HG03175 (cell line): ENCODE measurements around the gene LHFPL2.

Source experiments
- ATAC-seq: cut with Tn5 transposase; IDR thresholded peaks from one replicate; pipeline ENCODE4 v1.9.1; 2021; ENCODE audit warnings: mild to moderate bottlenecking, moderate library complexity; ENCODE audit not compliant: unreplicated experiment

Gene LHFPL2

DNA sequence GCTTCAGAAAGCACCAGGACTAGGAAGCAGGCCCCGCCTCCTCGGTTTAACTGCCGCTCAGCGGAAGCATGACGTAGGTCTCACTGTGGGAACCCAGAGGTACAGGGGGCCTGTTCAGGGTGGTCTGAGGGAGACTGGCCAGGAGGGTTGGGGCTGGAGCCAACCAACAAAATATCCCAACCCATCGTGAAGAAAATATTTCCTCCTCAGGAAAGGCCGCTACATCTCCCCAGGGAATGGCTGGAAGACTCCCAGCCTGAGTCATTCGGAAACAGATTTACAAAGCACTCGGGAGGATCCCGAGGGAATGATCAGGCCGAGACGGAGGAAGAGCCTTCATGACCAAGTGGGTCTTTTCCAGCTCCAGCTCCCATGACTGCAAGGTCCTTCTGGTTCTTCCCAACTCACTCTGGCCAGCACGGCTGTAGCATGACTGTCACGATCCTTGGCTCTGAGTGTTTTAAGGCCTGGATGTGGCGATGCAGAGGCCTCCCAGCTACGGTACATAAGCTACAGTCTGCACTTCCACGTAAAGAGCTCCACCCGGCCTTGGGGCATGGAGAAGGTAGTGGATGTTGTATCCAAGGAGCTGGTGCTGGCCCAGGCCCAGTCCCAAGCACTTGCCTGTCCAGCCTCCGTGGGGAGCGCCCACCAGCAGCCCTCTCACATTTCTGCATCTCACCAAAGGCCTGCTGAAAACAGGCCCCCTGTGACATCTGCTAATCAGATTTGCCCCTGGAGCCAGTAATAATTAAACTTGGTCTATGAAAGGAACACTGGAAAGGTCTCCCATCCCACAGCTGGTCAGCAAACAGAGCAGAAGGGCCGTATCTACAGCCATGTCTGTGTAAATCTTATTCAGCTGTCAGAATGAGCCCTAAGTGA is 100.6 kb downstream of the LHFPL2 start:
- no peak for ATAC-seq

DNA sequence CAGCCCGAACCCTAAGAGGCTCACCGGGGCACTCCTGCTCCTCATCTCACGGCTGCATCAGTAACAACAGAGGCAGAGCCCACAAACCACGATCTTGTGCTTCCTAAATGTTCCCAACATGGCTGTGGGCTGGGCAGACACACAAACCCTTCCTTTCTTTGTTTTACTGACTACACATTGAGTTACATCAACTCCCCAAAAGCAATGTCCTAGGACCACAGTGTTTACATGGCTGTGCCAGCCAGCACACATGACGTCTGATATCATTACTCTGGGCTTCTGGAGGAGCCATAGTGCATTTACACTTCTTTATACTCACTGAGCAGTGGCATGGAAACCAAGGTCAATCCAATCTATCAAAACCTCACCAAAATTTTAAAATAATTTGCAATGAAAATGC is 101.4 kb downstream of the LHFPL2 start:
- no peak for ATAC-seq

DNA sequence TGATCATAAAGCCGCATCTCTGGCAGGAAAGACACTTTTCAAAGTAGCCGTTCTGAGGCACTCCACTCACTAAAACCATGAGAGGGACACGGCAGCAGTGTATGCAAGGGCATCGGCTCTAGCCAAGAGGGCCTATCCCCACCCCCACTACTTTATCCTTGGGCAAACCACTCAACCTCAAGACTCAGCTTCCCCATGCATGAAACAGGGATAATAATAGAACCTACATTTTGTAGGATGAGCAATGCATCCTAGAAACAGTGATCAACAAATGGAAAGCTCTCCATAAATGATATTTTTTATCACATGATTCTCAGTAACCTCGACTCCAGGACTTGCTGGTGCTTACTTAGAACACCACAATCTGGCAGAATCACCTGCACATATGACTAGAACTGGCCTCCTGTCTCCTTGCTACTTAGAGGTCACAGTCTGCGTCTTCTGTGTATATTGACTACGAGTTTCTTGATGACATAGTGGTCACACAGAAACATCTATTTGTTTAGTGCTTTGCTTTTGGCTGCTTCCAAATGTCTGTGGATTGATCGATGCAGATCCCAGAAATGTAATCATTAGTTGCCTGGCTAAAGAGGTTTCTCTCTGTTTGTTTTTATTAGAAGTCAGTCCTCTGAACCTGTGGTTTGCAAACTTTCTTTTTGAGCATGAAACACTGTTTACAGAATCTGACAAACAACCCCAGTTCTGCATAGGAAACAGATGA is 102.1 kb downstream of the LHFPL2 start:
- ATAC-seq, result no peak

DNA sequence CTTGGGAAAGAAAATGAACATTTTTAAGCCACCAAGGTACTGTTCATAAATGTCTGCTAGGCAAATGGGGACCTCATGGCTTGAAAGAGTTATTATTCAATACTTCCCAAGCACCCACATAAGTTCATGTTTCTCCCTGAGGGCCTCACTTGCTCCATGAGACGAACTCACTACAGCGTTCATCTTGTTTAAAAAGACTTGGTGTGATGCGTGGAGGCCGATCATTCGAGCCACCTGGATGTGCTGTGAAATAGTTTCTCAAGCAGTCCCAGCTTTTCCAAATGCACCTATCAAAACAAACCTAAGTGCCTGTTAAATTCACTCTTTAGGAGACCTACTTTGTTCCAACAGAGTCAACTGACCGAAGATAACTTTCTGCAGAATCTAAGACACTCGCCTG is 103.2 kb downstream of the LHFPL2 start:
- ATAC-seq, result no peak

DNA sequence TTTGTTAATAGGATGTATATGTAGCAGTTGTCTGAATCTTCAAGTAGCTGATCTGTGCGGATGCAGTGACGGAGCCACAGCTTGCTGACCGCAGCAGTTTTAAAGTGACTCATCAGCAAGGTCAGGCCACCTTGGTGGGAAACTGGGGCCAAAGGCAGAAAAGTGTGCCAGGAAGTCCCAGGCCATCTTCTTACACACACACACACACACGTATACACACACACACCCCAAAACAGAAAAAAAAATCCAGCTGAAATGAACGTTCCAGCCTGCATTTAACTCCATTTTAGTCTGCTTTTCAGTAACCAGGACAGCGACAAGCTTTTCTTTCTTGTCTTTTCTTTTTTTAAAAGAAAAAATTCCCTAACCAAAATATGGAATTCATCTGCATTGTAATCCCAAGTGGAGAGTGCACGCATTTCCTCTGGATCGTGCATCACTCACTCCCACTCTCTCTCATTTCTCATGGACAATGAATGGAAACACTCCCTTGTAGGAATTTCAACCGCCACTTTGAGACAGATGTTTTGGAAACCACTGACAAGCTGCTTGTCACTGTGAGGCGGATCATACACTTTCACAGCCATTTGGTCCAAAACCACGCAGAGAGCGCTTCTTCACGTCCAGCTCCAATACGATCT is 103.9 kb downstream of the LHFPL2 start:
- ATAC-seq, result no peak

DNA sequence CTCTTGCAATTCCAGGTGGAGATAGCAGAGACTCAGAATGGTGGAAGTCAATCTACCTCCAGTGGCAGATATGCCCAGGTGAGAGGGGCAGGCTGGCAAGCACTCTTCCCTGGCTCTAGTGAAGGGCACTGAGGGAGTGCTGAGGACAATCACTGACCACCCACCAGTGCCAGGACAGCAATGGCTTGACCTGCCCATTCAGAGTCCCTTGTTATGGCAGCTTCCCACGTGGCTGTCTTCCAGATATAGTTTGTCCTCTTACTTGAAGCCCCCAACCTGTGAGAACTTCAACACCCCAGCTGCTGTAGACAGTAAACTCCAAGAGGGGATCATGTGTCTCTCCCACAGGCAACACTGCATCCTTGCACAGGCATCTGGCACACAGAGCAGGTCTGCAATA is 104.7 kb downstream of the LHFPL2 start:
- ATAC-seq, result no peak

DNA sequence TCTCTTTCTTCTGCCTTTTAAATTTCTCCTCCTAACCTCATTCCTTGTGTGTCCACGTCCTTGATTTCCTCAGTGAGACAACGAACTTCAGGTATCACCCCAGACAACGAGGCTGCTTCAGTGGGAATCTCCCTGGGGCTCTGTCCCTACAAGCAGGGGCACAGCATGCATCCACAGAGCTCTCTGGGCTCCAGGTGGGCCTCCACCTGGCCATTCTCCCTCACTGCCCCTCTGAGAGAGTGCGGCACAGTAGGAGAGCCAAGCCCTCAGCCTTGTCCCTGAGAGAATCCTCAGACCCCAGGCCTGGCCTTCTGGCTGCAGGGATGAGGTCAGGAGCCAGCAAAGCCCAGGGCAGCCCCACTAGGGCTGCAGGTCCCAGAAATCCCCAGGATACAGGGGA is 105.3 kb downstream of the LHFPL2 start:
- no peak for ATAC-seq

DNA sequence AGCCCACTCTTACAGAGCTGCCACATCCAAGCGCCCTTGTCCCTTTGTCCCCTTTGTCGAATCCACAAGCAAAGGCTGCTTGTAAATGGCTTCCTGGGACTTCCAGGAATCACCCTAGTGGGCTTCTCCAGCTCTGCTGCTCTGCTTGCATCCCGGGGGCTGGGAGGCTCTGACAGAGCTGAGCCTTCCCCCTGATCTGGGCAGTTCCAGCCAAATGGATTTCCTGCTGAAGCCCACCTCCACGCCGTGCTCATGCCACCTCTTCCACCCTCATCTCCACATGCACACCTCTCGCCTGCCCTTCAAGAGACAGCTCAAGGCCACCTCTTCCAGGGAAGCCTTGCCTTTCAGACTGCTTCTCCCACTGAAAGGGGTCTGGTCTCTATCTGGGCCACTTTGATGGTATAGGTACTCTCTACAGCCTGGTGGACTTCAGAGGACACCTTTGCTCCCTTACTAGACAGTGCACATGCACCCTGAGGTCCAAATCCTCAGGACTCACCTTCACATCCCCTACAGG is 106.2 kb downstream of the LHFPL2 start:
- ATAC-seq, result no peak

DNA sequence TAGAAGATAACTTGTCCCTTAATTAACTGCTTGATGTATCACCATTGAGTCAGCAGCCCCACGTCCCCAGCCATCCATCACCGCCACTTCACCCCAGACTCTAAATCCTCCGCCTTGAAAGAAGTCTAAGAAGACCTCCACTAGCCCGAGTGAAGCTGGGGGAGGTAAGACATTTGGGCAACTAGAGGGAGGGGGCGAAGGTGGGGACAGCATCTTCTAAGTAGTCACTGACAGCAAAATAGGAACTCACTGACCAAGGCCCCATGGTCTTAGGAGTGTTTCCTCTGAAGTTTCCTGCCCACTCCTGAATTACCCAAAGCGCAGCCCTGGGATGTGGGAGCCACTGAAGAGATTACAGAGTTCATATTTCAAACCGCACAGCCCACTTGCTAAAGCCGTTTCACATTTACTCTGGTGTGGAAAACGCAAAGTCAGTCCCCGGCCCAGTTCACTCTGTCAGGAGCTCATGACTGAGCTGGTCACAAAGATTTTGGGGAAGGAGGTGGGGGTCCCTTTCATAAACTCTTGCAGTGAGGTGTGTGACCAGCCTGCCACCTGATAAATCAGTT is 107.4 kb downstream of the LHFPL2 start:
- no peak for ATAC-seq

DNA sequence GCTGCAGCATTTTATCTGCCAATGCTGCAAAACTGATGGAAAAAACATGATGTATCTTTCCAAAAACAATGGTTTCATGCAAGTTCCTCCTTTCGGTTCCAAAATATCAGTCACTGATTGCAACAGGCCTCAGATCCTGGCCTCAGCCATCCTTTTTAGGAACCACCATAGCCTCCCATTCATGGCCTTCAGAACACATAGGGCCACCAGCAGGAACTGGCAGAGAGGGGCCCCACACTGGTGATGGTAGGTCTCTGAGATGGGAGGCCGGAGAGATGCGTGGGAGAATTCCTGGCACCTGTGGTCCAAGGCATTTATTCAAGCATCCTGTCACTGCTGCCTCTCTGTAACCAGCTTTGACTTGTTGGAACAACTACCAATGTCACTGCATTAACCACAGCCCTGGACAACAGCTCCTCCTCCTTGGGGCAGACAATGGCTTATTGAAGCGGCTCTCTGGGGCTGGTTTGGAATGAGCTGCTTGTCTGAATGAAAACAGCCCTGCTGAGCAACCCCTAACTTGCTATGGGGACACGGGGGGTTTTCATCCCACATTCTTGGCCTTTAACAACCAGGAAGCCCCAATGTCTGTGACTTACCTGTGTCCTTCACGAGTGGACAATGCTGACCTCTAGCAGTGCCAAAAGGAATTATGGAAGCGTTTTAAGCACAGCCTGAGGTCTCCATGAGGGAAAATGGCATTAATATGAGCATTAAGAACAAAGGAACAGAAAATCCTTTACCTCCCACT is 108.1 kb downstream of the LHFPL2 start:
- ATAC-seq, result no peak

DNA sequence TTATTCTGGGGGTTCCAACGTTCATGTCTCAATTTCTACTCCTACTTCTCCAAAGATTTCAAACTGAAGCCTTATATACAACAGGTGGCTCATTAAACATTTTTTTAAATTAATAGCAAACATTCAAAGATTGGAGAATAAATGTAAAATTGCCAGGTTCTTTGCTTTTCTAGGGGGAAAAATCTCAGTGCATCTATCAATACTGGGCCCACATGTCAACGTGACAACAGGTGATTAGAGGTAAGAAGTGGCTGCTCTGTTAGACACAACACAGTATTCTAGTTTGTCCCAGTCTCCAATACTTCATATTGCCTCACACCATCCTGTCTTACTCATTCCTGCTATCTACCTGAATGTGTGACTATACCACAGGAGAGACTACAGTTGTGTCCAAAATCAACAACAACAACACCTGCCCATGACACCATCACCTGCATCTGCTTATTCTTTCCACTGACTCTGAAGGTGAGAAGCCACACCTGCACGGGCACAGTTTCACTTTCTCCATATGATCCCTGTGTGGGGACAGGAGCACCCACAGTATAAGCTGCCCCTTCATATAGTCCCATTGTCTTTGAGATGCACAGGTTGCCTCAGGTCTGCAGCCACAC is 110.2 kb downstream of the LHFPL2 start:
- no peak for ATAC-seq

DNA sequence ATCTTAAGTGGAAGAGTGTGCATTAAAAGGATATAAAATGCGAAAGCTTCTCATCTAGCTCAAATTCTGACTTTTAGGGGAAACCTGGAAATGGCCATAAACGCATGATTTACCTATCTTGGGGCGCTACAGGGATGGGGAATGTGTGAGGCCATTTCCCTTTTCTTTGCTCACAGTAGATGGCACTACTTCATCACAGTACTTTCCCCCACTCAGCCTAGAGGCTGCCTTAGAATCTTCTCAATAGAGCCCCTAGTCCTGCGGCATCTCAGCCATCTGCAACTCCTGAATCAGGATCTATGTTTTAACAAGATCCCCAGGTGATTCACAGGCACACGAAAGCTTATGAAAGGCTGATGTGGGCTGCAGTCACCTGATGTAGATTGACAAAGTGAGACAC is 110.8 kb downstream of the LHFPL2 start:
- ATAC-seq, result no peak

DNA sequence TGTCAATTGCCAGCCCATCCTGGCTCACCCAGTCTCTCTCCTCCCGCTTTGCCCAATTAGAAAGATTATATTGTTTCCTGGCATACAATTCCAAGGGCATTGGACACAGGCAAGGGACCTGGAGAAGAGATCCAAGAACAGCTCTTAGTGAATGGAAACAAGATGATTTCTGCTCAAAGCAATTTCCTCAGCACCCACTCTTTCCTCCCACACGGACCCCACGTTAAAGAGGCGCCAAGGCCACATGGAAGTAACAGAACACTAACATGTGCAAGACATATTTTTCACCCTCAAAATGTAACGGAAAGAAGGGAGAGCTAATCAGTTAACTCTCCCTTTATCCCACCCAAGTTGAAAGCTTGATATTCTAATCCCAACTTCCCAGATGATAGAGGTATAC is 111.2 kb downstream of the LHFPL2 start:
- no peak for ATAC-seq

DNA sequence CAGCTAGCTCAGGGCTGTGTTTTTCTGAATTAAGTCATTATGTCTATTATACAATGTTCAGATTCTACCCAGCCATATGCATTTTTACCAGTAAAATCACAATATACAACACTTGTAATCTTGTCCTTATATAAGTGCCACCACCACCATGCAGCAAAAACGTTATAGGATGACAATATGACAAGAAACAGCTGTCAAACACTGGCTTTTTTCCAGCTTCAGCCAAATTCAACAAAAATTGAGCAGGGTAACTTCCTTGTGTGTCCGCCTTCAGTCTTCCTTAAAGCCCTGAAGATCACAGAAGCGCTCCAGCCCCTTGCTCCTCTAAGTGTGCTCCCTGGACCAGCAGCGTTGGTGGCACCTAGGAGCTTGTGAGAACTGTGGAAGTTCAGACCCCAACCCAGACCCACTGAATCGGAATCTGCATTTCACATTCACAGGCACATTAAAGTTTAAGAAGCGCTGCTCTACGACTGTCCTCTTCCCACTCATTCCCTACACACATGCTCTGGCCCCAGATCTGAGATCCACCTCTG is 111.8 kb downstream of the LHFPL2 start:
- no peak for ATAC-seq

DNA sequence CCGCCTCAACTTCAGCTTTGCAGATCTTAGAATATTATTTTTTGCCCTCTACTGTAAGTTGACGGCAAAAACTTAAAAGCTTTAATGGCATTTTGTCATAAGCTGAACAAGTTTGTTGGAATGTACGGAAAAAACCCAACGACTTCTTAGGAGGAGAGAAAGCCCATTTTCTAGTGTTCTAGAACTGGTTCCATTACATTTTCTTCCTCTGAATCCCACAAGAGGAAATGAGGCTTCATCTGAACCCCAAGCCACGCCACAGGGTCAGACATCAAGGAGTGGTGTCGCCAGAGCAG is 113.7 kb downstream of the LHFPL2 start:
- no peak for ATAC-seq

DNA sequence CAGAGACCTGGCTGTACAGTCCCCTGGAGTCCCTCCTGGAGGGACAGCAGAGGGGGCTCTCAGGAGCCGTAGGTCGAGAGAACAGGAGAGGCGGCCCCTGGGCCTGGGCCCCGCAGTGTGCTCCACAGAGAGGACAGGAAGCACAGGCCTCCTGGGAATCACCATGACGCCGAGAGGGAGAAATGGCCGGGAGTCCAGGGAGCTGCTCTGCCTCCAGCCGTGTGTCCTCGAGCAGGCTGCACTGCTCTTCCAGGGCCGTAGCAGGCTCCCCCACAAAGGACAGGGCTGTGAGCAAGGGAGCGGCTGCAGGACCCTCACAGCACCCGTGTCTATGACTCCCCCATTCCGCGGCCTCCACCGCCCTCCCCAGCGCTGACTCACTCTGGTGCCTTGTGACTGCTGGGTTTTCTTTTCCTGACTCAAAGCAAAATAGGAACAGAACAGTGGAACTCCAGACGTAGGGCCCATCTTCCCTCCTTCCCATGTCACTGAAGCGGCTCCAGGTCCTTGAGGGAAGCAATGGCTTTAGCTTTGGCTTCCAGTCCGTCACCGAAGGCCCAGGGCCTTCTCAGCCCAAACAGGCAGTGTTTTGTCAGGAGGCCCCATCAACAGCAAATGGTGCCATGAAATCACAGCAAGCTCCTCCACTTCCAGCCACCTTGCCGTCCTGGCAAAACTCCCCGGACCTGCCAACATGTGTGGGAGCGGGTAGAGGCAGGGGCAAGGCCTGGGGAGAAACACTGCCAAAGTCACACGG is 114.2 kb downstream of the LHFPL2 start:
- ATAC-seq, result no peak

DNA sequence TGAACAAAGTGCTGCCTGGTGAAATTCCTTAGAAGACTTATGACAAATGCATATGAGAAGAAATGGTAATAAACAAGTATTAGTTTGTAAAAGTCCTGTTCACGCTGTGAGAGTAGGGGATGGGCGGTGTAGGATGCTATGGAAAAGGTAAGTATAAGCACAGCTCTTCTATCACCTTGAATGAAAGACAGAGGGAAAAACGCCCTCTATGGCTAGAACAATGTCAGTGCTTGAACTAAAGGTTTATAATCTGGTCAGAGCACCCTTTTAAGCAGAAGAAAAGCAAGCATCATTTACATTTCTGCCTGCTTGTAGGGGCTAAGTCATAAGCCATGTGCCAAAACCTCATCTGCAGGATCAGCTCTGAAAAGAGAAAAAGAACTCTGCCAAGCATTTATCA is 115.2 kb downstream of the LHFPL2 start:
- no peak for ATAC-seq

DNA sequence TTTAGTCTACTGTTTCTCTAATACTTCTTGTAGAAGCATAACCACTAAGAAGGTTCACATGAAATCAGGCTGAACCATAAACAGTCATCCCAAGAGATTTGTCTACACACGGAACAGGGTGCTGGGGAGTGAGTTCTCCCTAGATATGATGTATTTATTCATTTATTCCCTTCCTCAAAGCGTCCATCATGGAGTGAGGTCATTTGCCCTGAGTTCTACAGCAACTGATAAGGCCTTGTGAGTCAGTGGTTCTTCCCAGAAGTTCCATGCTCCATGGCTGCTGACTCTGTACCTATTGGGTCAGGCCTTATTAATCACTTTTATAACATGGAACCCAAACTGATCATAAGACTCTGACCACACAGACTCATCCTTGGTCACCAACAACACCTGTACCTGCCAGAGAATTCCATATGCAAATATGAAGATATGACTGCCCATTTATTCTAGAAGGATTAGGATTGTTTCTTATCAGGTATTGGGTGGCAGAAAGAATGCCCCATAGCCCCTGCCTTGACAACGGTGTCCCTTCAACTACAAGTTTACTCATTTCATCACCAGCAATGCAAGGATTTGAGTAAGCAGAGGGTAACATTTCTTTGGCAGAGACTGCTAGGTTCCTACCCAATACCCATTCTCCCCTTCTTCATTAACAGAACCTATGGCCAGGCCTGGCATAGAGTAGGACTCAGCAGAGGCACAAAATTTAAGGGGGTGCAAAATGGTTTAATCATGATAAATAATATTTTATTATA is 118.1 kb downstream of the LHFPL2 start:
- ATAC-seq, result no peak

DNA sequence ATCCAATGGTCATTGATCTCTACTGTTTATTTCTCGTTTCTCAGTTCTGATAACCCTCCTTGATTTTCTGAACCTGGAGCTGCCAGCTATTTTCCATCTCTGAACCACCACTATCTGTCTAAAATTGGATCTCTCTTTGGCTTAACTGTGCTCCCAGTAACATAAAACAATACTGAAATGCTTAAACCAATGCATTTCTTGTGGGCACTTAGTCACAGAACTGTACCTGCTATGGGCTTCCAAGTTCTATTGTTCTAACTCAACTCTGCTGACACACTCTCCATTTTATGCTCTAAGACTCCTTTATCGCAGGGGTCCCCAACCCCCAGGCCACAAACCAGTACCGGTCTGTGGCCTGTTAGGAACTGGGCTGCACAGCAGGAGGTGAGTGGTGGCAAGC is 120.6 kb downstream of the LHFPL2 start:
- no peak for ATAC-seq
